Stimulated activated CD4-positive, alpha-beta T cell treated with anti-CD3 and anti-CD28 coated beads, Interleukin-4, amount 100 ng/mL, for 1 hour (primary cell): ENCODE data around the gene SSBP3.

Experiments
- DNase-seq: peaks from one replicate; pipeline ENCODE4 v3.0.0-alpha.2; 2020

The SSBP3 gene

DNA sequence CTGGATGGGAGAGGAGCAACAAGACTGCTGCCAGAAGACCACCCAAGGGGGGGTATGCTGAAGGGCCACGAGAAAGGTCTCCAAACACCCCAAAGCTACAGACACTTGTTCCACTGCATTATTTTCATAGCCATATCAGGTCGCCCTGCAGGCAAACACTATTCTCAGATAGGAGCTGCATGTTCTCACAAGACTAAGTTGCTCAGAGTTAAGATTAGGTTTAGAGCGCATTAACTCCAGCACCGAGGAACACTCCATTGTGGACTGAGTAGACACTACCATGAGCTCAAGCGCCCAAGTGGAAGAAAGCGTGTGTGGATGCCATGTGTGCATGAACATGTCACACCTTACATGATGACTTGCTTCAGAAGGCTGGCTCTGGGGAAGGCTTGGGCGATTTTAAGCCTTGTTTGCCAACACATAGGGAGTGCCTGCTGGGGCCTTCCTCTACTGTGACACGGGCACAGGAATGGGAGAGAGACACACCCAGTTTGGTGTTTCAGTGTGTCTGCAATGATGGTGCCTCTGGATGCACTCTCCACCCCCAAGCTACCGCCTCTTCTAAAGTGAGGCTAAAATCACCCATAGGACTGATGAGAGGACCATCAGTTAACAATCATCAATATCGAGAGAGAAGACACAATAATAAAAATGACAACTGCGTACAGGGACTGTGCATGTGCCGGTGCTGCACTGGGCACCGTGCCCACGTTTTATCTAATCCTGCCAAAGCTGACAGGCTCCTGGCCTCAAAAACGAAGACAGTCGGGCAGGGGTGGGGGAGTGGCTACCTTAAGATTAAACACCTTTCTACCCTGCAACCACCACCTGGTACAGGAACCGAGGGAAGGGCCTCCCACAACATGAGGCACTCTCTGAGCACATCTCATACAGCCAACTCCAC is 34.9 kb downstream of the SSBP3 start:
- DNase-seq, result no peak

DNA sequence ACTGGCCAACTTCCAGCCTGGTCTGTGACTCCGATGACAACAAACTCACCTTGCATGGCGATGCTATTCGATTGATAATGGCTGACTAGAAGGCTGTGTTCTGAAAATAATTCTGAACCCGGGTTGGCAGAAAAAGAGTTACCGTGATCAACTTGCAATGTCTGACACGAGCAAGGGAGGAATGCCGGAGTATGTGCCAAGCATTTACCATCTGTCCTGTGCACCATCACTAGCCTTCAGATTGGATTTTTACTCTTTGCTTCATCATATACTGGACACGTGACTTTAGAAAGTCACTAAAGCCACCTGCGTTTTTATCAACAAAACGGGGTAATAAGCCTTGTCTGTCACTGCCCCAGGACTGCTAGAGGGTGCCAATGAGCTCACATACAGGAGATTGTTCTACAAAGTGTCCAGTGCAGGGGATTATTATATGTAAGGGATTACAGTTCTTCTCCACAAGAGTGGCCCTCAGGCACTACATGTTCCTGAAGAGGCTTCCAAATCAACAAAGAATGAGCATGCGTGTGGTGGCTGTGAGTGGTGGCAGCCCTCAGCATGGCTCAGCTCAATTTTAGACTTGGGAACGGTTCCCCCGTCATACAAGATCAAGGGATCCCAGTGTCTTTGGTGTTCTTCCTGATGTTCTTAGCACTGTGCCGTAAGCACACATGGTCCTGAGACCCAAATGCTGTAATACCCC is 35.8 kb downstream of the SSBP3 start:
- DNase-seq, result no peak

DNA sequence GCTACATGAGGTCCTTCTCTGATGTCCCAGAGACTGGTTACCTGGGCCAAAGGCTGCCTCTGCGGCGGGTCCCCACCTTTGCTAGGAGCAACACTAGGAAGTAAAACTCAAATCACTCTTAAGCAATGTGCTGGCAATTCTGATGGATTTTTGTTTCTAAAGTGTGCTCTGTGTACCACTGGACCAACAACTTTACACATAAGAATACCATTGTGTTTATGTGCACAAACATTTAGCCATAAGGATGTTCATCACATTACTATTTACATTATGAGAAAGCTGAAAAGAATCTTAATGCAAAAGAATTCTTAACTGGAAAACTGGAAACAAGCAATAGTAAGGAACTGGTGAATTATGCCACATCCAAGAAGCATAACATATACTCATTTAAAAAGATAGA is 38.6 kb downstream of the SSBP3 start:
- no peak for DNase-seq

DNA sequence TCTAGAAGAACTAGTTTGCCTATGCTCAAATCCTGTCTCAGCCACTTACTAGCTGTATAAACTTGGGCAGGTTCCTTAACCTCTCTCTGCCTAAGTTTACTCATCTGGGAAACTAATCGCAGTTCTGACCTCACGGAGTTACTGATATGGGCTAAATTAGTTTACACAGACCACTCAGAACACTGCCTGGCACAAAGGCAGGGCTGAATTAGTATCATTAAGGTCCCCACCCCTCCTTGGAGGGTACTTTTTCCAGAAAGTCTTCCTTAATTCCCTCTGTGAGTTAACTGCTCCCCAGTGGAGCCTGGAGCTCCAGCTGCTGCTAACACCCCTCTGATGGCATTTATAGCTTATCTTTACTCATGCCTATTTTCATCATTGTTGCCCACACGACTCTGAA is 40.3 kb downstream of the SSBP3 start:
- no peak for DNase-seq

DNA sequence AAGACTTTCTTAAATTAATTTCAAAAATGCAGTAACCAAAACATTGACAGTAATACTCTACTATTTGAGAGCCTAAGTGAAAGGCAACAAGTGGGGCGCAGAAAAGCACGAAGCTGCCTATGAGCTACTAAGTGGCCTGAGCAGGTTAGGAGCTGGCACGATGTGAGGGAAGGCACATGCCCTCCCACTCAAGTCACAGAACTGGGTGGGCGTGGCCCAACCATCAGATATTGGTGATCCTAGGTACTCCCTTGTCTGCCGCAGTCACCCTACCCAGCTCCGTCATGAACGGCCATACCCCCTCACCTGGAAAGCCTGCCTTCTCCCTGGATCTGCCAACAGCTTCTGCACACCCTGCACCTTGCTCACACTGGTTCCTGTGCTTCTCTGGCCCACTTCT is 40.8 kb downstream of the SSBP3 start:
- DNase-seq, result no peak

DNA sequence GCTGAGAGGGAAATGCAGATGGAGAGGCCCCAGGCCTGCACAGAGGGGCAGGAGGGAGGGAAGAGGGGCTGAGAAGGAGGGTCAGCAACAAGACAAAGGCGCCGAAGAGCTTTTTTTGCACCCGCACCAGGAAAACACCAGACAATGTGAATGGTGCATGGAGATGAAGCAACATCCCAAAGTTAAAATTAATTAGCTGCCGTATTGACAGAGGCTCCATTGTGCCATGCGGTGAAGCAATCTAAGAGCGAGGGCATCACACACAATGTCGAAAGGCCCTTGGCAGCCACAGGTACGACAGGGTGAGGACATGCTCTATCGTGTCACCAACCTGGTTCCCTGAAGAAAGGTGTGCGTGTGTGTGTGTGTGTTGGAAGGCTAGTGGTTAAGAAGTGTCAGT is 41.2 kb downstream of the SSBP3 start:
- DNase-seq, result no peak

- DNase-seq, result no peak
Measured at GRCh38 chr1:54364582-54364981, 41.6 kb downstream of the SSBP3 start.

DNA sequence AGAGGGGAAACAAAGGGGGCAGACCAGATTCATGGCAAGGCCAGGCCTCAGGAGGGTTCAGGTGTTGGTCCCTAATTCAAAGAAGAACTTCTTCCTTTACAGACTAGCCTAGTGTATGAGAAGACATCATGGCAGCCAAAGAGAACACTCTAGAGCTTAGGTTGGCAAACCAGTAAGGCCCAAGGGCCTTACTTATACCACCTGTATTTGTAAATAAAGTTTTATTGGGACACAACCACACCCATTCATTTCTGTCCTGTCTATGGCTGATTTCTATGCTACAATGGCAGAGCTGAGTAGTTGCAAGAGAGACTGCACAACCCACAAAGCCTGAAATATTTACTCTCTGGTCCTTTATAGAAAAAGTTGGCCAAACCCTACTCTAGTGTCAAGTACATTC is 42.3 kb downstream of the SSBP3 start:
- no peak for DNase-seq

- DNase-seq, result no peak
Measured at GRCh38 chr1:54362881-54363340, 43.3 kb downstream of the SSBP3 start.

DNA sequence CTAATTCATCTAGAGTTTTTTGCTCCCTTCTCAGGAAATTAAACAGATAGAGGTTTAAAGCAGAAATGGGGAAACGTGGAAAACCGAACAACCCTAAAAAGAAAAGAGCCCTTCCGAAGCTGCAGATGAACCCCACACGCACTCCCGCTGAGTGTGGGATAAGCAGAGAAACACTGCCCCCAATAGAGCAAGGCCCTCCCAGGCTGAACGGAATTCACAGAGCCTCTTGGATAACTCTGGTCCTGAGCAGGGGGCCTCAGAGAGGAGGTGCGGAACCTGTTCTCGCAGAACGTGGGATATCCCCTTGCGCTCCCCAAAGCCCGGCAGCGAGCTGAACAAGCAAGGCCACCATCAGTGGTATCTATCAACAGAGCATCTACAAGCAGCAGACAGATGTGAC is 44.9 kb downstream of the SSBP3 start:
- no peak for DNase-seq

DNA sequence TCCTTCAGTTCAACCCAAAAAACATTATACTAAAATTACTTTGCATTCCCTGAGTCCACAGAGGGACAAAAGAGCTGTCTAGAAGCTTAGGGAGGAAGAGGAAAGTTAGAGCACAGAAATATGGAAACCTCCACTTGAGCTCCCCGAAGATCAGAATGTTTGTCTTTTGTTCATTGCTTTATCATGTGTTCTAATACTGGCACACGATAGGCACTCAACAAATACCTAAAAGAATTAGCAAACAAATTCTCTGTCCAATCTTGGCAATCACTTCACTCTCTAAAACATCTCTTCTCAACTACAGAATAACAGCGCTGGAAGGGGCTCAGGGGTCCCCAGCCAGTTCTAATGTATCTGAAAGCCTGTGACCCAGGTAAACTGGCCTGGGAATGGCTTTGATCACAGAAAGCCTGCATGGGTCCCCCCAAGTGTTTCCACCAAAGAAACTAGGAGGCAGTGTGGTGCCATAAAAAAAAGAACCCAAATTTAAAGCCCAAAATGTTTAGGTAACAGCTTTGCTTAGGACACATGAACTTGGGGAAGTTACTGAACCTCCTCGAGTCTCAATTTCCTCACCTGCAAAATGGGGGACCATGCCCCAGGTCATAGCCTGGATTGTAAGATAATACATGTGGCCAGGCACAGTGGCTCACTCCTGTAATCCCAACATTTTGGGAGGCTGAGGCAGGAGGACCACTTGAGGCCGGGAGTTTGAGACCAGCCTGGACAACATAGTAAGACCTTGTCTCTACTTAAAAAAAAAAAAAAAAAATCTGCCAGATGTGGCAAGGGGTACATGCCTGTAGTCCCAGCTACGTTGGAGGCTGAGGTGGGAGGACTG is 45.8 kb downstream of the SSBP3 start:
- DNase-seq, result no peak

- DNase-seq, result no peak
Measured at GRCh38 chr1:54359393-54360162, 46.6 kb downstream of the SSBP3 start.

GRCh38 chr1:54358503-54359168 is 47.6 kb downstream of the SSBP3 start:
- DNase-seq, result no peak

DNA sequence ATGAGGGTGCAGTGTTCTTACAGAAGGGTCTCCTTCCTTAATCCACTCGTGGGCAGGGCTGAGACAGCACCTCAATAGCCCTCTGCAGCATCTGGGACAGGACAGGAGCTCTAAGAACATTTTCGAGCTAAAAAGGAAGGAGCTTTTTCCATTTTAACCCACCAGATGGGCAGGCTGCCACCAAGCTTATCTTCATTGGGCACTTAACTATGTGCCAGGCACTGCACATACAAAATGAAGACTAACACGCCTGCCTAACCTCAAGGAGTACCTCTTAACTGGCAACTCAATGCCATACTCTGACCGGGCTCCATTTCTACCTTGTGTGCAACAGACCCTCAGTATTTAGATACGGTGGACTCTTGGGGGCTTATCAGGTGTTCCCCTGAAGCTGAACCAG is 48.2 kb downstream of the SSBP3 start:
- no peak for DNase-seq

DNA sequence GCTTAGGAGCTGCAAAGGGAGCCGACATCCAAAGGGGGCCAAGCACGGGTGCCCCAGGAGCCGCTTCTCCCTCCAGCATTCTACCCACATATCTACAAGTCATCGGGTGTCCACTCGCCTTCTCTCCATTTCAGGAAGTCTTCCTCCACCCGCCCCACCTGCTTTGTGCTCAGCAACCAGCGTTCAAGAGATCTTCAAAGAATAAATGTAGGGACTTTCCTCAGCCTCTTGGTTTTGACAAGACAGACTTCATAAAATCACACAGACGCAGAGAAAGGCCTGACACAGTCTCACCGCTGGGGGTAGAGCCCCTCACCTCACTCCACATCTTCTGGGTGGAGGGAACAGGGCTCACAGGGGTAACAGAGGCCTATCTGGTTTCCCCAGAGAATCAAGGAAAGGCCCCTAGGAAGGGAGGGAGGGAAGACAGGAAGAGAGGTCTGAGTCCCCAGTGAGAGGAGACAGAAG is 49.5 kb downstream of the SSBP3 start:
- peak; percentile 41 for DNase-seq

GRCh38 chr1:54355931-54356679 is 50.1 kb downstream of the SSBP3 start:
- DNase-seq, result no peak

DNA sequence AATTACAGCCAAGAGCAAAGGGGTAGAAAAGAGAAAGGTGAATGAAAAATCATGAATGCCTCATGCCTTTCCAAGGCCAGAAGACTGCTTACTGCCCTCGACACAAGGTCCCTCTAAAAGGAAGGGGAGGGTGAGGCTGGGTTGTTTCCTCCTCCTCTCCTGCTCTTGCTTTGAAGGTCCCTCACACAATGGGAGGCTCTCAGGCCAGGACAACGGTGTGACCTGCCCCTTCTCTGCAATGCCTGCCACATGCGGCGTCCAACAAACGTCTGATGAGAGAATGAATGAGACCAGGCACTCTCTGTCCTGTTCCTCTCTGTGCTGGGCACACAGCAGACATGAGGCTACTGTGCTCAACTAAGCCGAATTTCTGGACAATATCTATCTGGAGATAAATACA is 51.3 kb downstream of the SSBP3 start:
- DNase-seq, result no peak

- no peak for DNase-seq
Measured at GRCh38 chr1:54353959-54354358, 52.2 kb downstream of the SSBP3 start.

- no peak for DNase-seq
Measured at GRCh38 chr1:54352755-54353154, 53.4 kb downstream of the SSBP3 start.

DNA sequence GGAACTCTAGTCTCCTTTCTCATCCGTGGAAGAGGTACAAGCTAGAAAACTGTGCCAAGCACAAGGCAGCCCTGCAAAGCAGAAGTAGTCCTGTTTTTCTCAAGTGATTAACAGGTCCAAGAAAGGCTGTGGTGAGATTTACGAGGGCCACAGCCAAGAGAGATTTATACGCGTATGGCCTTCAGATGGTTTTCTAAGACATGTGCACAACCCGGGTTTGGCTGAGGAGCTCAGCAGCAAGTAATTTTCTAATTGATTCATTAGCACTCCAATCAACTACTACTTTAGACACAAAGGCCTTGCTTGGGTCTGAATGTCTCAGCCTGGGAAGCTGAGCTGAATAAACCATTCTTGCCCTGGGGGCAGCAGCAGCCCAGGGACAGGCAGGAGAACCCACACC is 55.8 kb downstream of the SSBP3 start:
- no peak for DNase-seq

DNA sequence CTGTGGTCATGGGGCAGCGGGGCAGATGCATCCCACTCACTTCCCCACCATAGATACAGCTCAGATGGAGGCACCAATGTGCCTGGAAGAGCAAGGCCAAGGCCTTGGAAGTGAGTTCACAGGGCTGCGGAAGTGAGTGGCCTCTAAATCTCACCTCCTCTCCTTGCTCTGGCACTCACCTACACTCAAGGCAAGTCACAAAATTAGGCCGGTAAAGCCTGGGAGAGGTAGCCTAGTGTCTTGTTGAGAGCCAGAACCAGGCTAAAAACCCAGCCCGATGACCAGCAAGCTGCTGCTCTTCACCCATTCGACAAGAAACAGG is 57.5 kb downstream of the SSBP3 start:
- DNase-seq, result no peak
